ENCODE data around the gene ETV7.

The ETV7 gene

DNA sequence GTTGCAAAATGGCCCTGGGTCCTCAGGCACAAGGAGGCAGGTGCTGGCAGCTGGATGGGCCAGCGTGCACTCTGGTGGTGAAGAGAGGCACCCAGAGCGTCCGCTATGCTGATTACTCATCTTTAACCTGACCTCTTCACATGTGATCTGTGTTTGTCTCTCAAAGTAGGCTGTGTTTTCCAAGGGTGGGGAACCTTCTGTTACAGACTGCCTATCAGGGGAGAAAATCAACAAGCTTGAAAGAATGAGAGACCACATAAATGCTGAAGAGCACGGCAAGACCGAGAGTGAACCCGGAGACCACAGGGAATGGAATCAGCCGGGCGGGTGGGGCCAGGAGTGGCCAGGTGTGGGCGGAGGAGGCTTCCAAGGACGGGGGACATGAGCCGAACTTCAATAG lies 67.0 kb downstream of the ETV7 start:
- DNase-seq (ENCODE audit: low read depth), result no peak

DNA sequence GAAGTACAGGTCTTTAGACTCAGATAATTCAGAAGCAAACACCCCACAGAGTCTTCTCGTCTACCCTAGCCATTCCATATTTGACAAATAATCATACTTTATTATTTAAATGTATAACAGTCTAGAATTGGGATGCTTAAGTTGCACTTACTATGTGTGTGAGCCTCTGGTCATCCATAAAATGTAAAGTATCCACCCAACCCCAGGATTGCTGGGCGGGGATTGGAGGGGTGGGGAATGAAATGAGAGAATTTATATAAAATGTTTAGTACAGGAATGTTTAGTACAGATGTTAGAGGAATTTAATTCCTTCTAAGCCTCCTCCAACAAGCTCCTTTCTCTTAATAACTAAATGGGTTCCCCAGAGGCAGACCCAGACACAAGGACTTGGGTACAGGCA lies 67.6 kb downstream of the ETV7 start:
- DNase-seq (ENCODE audit: low read depth), result no peak

DNA sequence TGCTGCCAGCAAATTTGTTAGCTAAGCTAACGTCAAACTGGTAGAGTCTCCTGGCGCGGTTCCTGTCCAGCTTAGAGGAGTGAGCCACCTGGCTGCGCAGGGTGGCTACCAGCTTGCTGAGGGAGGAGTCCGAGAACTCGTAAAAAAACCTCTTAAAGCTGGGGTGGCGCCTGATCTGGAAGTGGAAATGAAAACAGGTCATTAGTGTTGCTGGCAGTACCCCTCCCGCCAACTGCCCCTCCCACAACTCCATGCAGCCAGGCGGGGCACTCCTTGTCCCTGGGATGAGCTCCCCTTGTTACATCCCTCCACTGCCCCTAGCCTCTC lies 68.1 kb downstream of the ETV7 start:
- DNase-seq (ENCODE audit: low read depth), result no peak

DNA sequence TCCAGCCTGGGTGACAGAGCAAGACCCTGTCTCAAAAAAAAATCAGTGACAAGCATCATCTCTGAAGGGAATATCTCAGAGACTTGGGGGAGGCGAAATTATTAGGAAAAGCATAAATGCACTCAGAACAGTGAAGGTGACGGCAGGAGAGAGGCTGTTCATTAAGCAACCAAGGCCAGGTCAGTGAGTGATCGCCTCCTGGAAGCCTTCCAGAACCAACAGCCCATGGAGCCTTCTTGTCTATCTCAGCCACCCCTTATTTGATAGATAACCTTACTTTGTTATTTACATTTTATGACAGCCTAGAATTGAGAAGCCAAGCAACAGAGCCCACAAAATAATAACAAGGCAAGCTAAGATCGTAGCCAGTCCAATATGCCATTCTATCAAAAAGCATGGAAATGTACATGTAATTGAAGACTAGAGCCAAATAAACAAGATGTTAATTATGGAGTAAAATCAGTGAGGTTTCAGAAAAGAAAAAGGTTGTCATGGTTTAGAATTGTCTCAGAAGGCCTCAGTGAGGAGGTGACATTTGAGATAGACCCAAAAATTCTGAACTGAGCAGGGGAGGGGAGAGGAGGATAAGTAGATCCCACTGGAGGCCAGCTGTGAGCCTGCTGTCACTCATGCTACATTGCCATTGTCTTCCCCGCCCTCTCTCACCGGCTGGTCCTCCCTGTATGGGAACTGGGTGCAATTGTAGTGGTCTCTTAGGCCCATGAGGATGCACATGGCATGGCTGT lies 68.6 kb downstream of the ETV7 start:
- DNase-seq (ENCODE audit: low read depth), result no peak

DNA sequence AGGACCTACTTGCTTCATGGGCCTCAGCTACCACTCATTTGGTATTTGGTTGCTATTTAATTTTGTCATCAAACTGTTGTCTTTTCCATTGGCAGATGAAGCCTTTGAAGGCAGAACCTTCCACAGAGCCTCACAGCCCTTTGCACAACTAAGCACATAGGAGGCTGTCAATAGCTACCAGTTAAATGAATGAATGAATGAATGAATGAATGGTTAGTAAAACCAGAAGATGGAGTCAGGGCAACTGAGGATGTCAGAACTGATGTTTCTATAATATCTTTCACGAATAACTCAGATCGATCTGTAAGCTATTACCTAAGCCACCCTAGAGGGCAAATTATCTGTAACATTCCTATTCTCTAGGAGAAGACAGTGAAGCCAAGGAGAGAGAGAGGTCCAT lies 69.8 kb downstream of the ETV7 start:
- DNase-seq (ENCODE audit: low read depth), result no peak
